HG03571 (cell line): ENCODE data around the gene SCN4B.

ENCODE experiments used
- ATAC-seq: cut with Tn5 transposase; IDR thresholded peaks from one replicate; pipeline ENCODE4 v1.9.1; 2021; ENCODE audit not compliant: unreplicated experiment

Gene SCN4B

GRCh38 chr11:118132385-118133151 is 20.1 kb downstream of the SCN4B start:
- no peak for ATAC-seq

GRCh38 chr11:118129471-118130172 is 23.0 kb downstream of the SCN4B start:
- no peak for ATAC-seq

DNA sequence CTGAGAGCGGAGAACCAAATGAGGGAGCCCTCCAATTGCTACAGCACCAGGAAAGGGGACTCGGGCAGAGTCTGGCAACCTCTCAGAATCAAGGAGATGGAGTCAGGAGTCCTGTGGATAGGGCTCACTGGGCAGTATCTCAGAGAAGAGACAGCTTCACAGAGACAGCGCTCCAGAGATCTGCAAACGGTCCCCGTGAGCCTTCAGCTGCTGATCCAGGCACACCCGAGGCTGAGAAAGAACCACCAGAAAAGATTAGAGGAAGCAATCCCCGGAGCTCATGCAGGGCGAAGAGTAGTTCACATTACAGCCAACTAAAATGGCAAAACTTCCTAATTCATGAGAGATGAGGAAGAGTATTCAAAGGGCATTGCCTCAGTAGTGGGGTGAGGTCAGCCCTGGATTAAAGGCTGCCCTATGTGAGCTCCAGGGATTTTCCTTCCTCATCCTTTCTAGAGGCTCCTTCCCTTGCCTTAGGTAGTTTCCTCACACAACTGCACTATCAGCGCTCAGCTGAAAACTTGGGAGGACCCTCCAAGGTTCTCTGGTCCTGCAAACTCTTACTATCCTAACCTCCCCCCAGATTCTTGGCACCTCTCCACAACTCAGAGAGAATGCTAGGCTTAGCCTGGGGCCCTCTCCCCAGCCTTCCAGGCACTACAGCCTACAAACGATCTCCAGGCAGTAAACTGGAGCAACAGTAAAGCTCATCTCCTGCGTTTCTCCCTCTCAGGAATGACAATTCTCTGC is 23.7 kb downstream of the SCN4B start:
- no peak for ATAC-seq

GRCh38 chr11:118128310-118128709 is 24.3 kb downstream of the SCN4B start:
- no peak for ATAC-seq

DNA sequence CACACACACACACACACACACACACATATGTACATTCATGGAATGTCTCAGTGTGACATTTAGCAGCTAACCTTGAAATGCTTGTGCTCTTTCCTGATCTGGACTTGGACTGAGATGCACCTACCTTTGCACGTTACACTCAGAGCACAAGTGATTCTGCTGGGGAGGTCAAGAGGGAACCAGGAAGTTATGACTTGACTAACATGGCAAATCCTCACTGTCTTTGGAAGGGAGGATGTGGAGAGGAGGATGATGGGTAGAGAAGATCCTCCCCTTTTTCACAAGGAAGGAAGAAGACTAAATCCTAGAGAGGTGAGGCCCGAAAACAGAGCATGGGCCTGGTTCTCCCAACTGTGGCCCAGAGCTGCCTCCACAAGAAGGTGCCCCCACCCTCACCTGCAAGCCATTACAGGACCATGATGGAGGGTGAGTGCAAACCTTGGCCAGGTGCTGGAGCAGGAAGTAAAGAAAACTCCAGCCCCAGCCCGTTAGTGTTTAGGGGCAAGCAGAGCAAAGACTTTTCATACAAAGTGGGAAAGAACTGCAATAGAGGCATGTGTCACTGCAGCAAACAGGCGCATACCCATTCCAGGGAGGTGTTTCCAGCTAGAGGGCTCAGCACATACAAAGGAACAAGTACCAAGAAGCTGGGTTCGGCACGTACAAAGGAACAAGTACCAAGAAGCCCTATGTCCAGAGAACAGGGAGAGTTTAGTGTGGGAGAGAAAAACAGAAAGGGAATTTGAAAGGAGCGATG is 26.4 kb downstream of the SCN4B start:
- ATAC-seq: no peak

GRCh38 chr11:118124929-118125535 is 27.6 kb downstream of the SCN4B start:
- no peak for ATAC-seq

DNA sequence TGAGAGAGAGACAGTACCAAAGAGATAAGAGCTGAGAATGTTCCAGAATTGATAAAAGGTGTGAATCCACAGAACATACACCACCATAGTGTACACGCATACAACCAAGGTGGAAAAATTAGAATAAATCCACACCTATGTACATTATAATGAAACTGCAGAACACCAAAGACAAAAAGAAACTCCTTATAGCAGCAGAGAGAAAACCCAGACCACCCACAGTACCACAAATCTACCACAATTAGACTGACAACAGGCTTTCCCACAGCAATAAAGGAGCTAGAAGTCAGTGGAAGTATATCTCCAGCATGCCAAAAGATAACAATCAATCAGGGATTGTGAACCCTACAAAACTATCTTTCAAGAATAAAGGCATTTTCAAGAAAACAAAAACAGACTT is 31.8 kb downstream of the SCN4B start:
- ATAC-seq: no peak

DNA sequence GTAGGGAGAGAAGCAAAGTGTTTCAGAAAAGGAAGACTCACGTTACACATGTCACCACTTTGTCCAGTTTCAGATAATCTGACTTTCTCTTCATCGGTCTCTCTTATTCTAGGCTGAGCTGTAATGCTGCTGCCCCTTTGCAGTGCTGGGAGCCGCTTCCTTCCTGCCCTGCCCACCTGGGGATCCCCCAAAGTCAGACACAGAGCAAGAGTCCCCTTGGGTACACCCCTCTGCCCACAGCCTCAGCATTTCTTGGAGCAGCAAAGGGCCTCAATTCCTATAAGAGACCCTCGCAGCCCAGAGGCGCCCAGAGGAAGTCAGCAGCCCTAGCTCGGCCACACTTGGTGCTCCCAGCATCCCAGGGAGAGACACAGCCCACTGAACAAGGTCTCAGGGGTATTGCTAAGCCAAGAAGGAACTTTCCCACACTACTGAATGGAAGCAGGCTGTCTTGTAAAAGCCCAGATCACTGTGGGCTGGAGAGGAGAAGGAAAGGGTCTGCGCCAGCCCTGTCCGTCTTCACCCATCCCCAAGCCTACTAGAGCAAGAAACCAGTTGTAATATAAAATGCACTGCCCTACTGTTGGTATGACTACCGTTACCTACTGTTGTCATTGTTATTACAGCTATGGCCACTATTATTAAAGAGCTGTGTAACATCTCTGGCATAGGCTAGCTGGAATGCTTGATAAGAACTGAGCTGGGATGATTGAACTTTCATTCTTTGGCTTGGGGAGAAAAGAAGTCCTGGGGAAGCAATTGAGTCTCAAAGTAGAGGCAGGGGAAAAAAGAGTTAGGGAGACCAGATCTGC is 34.6 kb downstream of the SCN4B start:
- no peak for ATAC-seq

DNA sequence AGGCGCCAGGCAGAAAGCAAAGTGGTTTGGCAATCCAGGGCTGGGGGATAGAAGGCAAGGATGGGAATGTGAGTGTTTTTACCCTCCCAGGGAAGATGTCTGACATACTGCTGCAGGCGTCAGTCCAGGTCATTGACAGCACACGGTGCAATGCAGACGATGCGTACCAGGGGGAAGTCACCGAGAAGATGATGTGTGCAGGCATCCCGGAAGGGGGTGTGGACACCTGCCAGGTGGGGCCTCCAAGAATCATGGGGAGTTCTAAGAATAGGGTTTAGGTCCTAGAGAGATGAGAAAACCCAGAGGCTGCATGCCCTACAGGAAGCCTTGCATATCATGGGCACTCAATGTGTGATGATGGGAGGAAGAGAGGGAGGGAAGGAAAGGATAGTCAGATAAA is 37.6 kb downstream of the SCN4B start:
- ATAC-seq: no peak

DNA sequence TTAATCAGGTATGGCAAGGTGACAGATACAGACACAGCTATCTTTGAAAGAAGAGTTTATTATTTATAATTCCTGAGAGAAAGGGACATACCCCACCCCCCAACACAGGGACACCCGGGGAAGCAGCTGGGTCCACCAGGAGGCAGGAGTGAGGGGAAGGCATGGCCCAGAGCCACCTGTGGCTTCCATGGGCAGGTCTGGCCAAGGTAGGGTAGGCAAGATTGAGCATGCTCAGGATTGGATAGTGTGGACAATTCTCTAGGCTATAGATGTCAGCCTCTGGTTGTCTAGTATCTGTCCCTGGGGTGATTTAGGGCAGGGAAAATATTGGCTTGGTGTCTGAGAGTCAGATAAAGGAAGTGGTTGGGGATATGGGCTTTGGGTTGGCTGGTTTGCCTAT is 38.4 kb downstream of the SCN4B start:
- no peak for ATAC-seq

GRCh38 chr11:118112711-118113430 is 39.8 kb downstream of the SCN4B start:
- ATAC-seq: no peak

DNA sequence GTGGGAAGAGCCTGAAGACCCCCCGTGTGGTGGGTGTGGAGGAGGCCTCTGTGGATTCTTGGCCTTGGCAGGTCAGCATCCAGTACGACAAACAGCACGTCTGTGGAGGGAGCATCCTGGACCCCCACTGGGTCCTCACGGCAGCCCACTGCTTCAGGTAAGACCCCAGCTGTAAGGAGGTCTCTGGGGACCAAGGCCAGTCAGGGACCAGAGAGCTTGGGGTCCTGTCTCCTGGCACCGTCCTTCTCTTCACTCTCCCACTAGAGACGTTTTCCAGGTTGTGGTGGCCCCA is 40.9 kb downstream of the SCN4B start:
- ATAC-seq: no peak

- ATAC-seq: no peak
Observed at GRCh38 chr11:118111019-118111743, 41.4 kb downstream of the SCN4B start.

DNA sequence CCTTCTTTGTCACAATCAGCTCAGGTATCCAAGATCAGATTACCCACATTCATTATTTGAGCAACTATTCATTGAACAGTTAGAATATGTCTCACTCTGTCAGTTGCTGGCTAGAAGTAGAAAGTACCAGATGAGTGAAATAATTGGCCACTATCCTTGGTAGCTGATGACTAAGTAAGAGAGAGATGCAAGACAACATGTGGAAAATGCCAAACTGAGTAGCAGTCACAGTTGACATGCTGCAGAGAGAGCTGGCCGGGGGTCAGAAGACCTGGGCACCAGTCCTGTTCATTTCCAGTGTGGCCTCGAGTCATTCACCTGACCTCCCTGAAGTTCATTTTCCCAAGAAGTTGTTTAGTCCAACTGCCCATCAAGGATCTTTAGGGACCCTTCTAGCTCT is 43.4 kb downstream of the SCN4B start:
- no peak for ATAC-seq

GRCh38 chr11:118108513-118108912 is 44.1 kb downstream of the SCN4B start:
- ATAC-seq: no peak

DNA sequence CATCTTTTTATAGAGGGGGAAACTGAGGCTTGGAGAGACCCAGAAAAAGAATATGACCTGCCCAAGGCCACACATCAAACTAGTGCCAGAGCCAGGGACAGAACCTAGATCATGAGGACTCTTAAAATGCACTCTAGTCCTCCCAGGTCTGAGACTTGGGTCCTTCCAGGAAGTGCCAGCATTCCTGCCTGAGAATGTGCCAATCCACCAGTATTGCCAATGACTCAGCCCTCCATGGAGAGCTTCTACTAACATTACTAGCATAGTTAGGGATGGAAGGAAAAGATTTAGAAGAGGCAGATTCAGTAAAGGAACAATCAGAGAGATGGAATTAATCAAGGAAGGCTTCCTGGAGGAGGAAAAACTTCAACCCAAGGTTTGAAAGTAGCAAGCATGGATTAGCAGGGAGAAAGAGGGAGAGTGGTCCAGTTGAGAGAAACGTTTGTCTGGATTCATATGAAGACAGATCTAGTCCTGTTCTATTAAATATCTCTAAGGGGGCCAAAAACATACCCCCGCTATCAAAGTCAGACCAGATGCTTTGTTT is 45.8 kb downstream of the SCN4B start:
- no peak for ATAC-seq

DNA sequence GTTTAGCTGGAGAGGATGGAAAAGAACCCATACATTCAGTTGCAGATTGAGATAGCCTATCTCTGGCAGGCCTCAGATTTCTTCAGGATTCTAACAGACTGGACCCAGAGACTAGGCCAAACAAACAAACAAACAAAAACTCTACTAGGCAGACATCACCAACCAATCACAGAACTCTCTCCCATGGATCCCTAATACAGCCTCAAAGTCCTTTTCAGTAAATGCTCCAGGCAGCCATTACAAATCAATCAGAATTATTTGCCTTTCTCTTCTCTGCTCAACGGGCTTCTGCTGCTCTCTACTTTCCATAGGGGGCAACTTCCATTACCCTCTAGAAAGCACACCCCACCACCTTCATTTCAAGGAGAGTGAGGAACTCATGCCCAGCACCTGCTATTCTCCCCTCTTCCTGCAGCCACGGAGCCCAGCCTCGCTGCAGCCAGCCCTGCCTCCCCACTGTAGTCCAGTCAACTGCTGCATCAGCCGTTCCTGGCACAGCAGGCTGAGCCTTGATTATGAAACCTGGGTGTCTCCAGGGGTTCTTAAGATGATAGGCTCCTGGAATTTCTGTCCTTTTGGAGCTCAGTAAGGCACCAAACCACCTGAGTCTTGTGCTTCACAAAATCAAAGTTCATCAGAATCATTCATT is 46.8 kb downstream of the SCN4B start:
- no peak for ATAC-seq

DNA sequence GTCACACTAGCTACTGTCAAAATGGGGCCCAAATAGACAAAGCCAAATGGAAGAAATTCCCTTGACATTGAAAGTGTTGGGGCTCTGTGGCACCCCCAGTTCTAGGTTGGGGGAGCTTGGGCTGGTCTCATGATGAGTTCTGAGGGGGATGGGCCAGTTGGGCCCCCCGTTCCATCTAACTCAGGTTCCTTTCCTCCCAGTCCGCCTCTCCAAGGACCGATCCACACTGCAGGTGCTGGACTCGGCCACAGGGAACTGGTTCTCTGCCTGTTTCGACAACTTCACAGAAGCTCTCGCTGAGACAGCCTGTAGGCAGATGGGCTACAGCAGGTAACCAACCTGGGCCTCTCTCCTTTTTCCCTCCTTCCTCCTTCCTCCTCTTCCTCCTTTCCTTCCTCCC is 48.1 kb downstream of the SCN4B start:
- no peak for ATAC-seq
